ENCODE measurements around the gene ZNF44.
"Not testable (repeated sequence)": the region's sequence is repeated elsewhere in the genome, so short reads cannot be mapped to it uniquely, and the experiment has no call there.

Gene ZNF44

DNA sequence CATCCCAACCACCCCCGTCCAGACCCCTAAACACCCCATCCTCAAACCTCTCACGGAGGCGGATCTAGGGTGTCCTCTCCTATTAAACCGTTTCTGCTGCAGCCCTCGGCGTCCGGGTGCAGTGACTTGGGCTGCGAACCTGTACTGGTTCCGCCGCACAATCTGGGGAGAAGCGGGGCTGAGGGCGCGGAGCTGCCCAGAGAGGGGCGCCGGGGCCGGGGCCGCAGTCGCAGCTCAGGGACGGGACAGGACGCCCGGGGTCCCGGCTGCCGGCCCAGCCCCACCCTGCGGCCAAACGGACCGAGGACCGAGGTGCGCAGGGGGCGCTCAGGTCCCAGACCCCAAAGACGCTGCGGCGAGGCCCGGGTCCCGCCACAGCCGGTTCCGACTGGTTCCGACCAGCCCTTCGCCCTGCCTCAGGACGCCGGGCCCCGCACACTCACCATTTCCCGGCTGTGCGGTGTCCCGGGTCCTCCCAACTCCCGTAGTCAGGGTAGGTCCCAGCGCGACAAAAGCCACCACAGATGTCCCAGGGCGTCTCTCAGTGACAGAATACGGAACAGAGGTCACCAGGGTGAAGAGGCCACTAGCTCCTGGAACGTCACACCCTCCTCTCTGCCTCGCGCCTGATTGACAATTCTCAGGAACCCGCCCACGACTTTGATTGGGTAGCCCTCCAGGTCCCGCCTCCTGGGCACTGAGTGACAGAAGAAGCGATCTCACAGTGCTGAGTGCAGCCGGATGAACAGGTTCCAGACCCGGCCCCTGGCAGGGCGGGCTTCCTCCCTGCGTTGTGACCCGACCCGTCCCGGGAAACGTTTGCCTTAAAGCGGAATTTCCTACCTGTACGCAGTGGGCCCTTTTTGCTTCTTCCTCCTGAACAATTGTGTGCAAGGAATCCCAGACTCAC, at the start of gene ZNF44:
ZNF44 (minus strand) TSS at position 635 of the 910 bp plus-strand sequence; CDS start at position 446, 189 bp downstream.
- in situ Hi-C loops (cut with MboI; ENCODE audit: low sequenced_read_pairs), result no loop called here

DNA sequence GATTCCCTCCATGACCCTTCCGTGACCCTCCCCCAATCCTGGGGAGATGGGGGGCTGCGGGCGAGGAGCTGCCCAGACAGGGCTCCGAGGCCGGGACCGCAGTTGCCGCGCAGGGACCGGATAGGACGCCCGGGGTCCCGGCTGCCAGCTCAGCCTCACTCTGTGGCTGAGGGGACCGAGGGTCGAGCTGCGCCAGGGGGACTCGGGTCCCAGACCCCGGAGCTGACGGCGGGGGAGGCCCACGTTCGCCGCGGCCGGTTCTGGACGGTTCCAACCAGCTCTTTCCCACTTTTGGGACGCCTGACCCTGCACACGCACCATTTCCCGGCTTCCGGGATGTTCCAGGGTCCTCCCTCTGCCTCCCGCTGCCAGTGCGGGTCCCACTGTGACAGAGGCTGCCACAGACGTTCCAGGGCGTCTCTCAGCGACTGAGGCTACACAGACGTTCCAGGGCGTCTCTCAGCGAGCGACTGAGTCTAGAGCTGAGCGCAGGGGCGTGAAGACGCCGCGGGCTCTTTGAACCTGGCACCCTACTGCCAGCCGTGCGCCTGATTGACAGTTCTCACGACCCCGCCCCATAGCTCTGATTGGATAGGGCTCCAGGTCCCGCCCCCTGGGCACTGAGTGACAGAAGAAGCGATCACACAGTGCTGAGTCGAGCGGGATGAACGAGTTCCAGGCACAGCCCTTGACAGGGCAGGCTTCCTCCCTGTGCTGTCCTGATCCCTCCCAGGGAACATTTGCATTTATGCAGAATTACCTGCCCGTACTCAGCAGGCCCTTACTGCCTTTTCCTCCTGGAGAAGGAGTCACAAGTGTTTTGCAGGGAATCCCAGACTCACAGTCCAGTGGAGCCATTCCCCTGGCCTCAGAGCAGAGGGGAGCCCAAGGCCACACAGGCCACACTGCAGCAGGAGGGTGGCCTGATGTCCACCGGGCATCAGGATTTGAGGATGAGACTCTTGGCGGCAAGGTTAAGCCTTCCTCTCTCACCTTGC, 38.8 kb upstream of the ZNF44 start, which contains the start of gene ZNF563:
ZNF563 (minus strand) TSS at position 472 of the 998 bp plus-strand sequence; CDS start at position 321, 151 bp downstream.
- in situ Hi-C loops (cut with MboI; ENCODE audit: low sequenced_read_pairs), result no loop called here

DNA sequence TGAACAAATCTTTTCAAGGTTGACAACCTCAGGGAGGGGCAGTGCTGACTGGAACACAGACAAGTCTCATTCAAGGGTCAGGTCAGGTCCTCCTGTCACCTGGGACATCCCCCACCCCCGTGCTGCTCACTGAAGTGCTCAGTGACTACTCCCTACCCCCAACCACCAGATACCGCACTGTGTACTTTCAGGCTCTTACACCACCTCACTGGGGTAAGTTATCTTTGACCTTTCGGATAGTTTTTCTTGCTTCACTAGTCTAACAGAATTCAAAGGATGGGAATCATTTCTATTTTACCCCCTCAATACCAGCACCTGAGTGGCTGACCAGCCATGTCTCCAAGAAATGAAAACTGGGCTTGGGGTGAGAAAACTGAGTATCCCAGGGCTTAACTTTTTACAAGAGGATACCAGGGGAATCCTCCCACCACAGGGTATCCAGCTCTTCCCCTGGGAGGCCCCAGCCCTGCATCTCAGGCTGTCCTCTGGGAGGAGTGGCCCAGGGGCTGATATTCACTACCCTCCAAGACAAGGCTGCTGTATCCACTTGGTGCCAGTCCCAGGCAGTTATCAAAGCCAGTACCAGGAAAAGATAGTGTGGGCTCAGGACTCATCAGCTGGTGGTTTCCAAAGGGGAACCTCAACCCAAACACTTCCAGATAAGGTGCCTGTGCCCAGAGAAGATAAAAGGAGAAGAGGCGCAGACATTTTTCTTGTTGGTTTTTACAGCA, 36.7 kb upstream of the ZNF44 start:
- in situ Hi-C loops (cut with MboI; ENCODE audit: low sequenced_read_pairs), result no loop called here

DNA sequence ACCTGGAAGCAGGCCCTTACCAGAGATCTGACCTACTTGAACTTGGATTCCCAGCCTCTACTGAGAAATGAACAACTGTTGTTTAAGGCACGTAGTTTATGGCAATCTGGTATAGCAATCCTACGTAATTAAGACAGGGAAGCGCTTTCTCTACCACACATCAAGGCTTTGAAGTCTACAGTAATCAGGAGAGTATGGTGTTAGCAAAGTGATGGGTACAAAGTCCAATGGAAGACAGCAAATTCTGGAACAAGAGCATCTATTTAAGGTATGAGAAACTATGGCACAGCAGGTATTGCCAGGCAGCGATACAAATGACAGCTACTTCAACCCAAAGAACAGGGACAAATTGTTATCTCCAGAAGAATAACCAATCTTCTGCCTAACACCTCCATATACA, 35.7 kb upstream of the ZNF44 start:
- in situ Hi-C loops (cut with MboI; ENCODE audit: low sequenced_read_pairs), result no loop called here

DNA sequence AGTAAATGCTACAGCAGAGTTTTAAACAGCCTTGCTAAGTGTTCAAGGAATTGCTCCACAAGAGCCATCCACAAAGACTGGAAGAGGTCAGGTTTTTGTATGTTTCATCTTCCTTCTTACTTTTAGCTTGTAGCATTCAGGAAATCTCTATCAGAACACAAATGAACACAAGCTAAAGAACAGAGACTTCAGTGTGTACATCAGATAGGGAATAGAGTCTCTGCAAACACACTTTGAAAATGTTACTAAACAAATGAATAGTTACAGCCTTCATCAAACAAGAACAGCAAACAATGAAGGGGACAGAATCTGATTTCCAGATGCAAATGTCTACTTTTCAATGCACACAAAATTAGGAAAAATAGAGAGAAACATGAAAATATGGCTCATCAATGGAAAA, 31.0 kb upstream of the ZNF44 start:
- in situ Hi-C loops (cut with MboI; ENCODE audit: low sequenced_read_pairs), result no loop called here

DNA sequence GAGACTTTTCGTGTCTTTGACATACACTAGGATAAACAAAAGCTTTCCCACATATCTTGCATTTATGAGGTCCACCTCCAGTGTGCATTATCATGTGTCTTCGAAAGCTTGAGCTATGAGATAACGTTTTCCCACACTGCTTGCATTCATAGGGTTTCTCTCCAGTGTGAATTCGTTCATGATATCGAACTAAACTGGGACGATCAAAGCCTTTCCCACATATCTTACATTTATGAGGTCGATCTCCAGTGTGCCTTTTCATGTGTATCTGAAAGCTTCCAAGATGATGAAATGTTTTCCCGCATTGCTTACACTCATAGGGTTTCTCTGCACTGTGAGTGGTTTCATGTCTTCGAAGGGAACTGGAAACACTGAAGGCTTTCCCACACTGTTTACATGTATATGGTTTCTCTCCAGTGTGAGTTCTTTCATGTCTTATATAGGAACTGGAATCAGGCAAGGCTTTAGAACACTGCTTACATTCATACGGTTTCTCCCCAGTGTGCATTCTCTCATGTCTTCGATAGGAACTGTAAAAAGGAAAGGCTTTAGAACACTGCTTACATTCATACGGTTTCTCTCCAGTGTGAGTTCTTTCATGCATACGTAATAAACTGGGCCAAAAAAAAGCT, 24.2 kb upstream of the ZNF44 start:
- in situ Hi-C loops (cut with MboI; ENCODE audit: low sequenced_read_pairs), result no loop called here

DNA sequence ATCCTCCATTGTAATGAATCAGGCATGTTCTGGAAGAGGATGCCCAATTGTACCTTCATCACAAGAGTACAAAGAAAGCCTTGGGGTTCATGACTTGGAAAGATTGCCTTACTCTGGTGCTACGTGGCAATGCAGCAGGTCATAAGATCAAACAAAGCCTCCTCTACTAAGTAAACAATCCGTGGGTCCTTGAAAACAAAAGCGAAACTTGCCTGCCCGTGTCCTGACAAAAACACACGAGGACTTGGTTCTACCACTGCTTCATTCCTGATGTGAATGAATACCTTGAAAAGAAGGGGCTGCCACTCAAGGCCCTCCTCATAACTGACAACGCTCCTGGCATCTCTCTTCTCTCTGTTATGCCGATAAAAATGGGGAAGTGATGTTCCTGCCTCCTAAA, 19.9 kb upstream of the ZNF44 start:
- in situ Hi-C loops (cut with MboI; ENCODE audit: low sequenced_read_pairs), result no loop called here

DNA sequence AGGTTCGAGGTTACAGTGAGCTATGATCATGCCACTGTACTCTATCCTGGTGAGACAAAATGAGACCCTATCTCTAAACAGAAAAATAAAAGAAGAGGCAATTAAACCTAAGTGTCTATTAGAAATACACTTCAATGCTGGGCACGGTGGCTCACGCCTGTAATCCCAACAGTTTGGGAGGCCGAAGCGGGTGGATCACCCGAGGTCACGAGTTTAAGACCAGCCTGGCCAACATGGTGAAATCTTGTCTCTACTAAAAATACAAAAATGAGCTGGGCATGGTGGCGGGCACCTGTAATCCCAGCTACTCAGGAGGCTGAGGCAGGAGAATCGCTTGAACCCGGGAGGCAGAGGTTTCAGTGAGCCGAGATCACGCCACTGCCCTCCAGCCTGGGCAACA, 14.2 kb upstream of the ZNF44 start:
- in situ Hi-C loops (cut with MboI; ENCODE audit: low sequenced_read_pairs), result not testable (repeated sequence)

DNA sequence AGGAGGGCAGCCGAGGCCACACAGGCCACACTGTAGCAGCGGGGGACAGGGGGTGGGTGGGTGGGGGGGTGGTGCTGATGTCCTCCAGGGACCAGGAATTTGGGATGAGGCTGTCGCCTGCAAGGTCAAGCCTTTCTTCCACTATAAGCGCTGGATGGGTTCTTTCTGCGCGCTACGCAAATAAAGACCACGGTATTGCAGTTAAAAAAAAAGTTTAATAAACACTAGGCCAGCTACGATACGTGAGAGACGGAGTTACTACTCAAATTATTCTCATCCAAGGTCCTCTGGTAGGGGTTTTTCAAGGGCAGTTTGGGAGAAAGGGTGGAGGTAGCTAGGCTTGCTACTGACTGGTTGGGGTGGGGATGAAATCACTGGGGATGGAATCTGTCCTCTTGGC, 508 bp upstream of the ZNF44 start:
- in situ Hi-C loops (cut with MboI; ENCODE audit: low sequenced_read_pairs), result no loop called here

DNA sequence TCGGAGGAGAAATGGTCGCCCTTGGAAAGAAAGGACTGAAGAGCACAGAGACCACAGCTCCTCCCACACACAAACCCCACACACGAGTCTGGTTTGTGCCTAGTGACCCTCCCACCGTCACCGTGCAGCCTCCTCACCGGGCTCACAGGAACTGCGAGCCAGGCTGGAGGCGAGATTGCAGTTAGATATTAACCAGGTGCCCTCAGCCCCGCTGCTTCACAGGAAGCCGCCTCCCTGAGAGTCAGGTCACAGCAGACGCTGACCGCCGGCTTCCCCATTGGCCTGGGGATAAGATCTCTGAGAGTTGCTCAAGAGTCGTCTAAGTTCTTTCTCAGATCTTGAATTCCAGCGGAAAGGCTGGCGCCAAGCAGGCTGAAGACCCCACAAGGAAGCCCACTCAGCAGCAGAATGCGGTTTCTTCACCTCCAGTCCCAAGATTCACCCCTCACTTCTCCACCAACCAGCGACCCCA, 870 bp downstream of the ZNF44 start:
- in situ Hi-C loops (cut with MboI; ENCODE audit: low sequenced_read_pairs), result no loop called here

DNA sequence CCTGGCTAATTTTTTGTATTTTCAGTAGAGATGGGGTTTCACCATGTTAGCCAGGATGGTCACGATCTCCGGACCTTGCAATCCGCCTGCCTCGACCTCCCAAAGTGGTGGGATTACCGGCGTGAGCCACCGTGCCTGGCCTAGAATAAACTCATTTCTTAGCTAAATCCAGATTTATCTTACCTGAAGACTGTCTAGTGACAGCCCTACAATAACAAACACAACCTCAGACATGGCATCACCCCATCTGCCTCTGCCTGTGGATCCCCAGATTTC, 5.0 kb downstream of the ZNF44 start:
- in situ Hi-C loops (cut with MboI; ENCODE audit: low sequenced_read_pairs), result no loop called here

DNA sequence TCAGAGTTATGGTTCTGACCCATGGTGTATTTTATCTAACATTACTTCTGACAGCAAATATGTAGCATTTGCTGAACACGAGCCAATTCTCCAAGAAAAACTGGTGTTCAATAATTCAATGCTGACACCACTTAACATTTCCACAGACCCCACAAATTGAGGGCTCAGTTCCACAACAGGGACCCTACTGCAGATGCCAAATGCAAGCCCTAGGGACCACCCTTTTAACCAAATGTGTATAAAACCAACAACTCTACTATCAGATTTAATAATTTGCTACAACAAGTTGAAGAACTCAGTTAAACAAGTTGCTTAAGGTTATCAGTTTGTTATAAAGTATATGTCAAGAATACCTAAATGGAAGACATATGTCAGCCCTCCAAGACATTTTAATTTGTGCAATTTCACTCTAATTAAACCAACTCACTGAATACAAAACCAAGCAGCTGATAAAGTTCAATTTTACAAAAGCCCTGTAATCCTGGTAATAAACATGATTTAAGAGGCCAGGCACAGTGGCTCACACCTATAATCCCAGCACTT, 6.7 kb downstream of the ZNF44 start:
- in situ Hi-C loops (cut with MboI; ENCODE audit: low sequenced_read_pairs), result no loop called here

DNA sequence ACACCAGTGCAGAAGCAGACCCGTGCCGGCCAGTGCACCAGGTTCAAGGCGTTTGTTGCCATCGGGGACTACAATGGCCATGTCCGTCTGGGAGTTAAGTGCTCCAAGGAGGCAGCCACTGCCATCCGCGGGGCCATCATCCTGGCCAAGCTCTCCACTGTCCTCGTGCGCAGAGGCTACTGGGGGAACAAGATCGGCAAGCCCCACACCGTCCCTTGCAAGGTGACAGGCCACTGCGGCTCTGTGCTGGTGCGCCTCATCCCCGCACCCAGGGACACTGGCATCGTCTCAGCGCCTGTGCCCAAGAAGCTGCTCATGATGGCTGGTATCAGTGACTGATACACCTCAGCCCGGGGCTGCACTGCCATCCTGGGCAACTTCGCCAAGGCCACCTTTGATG, 10.1 kb downstream of the ZNF44 start:
- in situ Hi-C loops (cut with MboI; ENCODE audit: low sequenced_read_pairs), result no loop called here

DNA sequence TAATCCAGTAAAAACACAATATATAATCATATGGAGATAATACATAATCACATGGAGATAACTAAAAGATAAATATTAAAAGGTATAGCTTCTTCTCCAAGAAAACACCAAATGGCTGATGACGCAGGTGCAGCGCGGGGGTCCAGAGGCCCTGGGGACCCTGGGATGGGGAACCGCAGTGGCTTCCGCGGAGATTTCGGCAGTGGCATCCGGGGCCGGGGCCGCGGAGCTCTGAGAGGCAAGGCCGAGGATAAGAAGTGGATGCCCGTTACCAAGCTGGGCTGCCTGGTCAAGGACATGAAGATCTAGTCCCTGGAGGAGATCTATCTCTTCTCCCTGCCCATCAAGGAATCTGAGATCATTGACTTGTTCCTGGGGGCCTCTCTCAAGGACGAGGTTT, 10.5 kb downstream of the ZNF44 start:
- in situ Hi-C loops (cut with MboI; ENCODE audit: low sequenced_read_pairs), result no loop called here

DNA sequence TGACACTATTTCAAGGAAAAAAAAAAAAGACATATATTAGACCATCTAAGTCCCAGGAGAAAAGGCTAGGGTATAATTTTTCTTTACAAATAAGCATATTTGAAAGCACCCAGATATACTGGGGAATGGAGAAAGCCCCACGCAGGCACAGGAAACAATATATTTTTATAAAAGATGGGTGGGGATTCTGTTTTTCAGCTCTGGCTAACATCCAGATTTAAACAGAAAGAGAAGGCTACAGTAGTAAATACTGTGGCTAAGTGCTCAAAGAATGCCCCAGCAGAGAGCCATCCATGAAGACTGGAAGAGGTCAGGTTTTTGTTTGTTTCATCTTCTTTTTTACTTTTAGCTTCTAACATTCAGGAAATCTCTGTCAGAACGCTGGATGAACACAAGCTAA, 16.0 kb downstream of the ZNF44 start:
- in situ Hi-C loops (cut with MboI; ENCODE audit: low sequenced_read_pairs), result no loop called here

DNA sequence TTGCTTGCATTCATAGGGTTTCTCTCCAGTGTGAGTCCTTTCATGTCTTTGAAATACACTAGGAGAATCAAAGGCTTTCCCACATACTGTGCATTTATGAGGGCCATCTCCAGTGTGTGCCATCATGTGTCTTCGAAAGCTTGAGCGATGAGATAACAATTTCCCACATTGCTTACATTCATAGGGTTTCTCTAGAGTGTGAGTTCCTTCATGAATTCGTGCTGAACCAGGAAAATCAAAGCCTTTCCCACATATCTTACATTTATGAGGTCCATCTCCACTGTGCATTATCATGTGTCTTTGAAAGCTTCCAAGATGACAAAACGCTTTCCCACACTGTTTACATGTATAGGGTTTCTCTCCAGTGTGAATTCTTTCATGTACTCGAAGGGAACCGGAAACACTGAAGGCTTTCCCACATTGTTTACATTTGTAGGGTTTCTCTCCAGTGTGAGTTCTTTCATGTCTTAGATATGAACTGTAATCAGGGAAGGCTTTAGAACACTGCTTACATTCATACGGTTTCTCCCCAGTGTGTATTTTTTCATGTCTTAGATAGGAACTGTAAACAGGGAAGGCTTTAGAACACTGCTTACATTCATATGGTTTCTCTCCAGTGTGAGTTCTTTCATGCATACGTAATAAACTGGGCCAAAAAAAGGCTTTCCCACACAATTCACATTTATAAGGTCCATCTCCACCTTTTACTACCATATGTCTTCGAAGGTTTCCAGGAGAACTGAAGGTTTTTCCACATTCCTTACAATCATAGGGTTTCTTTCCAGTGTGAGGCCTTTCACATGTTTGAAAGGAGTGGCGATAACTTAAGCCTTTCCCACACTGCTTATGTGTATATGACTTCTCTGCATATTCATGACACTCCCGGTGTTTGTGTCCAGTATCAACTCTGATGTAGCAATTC, 21.4 kb downstream of the ZNF44 start:
- in situ Hi-C loops (cut with MboI; ENCODE audit: low sequenced_read_pairs), result no loop called here

DNA sequence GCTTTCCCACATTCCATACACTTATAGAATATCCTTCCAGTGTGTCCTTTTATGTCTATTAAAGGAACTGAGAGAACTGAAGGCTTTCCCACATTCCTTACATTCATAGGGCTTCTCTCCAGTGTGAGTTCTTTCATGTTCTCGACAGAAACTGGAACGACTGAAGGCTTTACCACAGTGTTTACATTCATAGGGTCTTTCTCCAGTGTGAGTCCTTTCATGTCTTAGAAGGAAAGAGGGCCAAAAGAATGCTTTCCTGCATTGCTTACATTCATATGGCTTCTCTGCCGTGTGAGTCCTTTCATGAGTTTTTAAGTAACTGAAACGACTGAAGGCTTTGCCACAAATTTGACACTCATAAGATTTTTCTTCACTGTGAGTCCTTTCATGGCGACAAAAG, 22.3 kb downstream of the ZNF44 start:
- in situ Hi-C loops (cut with MboI; ENCODE audit: low sequenced_read_pairs), result no loop called here

DNA sequence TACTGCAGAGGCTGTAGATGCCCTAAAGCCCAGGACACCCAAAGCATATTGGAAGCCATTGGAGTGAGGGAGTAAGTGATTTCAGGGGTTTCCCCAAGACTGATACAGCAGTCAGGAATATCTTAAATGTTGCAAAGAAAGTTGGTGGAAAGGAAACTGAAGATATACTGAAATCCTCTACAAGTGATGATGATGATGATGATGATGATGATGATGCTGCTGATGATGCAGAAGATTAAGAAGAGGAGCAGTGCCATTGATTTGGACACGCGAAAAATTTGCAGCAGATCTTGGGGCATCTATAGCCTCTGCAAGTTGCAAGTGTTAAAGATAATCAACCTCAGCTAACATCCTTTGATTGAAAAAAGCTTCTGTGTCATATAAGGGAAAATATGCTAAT, 23.8 kb downstream of the ZNF44 start:
- in situ Hi-C loops (cut with MboI; ENCODE audit: low sequenced_read_pairs), result no loop called here
